GM19467 (cell line): Measurements from ENCODE around the gene NUP98.
A peak's percentile ranks its signal among the peaks of the same experiment; 100 is the strongest.
"Not testable (repeated sequence)": the region's sequence is repeated elsewhere in the genome, so short reads cannot be mapped to it uniquely, and the experiment has no call there.

ENCODE experiments used
- ATAC-seq: cut with Tn5 transposase; IDR thresholded peaks from one replicate; pipeline ENCODE4 v1.9.1; 2021; ENCODE audit warnings: mild to moderate bottlenecking, moderate library complexity; ENCODE audit not compliant: unreplicated experiment

The NUP98 gene

DNA sequence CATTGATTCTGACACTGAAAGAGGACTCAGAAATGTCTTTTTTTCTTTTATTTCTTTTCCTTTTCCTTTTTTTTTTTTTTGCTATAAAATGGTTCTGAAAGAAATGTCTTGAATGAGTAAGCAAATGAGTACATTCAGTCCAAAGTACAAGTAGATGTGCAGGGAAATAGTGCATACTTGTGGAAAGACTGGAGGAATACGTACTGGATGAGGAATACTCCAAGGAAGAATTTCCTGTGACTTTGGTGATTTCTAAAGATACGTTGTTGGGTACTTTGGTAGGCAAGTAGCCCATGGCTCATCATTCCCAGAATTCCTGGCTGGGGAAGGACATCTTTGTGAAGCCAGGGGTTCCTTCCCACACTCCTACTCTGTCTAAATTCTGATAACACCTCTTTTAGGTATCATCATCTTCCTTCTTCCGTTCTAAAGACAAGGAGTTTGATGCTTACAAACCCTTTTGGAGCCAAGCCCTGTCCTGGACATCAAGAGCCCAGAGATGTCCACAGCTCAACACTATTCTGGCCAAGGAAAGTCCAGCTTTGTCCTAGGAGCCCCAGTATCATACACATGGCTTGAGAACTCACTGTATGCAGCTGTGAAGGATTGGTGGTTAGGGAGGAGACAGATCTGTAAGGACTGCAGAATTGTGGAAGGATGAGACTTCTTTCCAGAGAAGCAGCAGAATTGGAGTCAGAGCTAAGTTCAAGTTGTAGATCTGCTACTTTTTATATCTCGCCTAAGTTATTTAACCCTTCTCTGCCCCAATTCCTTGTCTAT lies 4.8 kb upstream of the NUP98 start:
- no peak for ATAC-seq

DNA sequence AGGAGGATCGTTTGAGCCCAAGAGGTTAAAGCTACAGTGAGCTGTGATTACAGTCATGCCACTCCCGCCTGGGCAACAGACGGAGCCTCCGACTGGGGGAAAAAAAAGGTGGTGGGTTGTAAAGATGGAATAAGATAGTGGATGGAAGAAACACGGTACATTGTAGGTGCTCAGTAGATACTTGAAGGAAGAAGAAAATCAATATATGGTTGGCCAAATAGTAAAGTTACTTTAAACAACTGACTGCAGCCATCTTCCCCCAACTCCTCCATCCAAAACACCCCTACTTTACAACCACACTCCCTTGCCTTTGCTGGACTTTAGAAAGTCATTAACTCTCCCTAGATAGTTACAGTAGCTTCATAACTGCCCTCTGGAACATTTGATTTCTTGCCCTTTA lies 2.5 kb upstream of the NUP98 start:
- no peak for ATAC-seq

DNA sequence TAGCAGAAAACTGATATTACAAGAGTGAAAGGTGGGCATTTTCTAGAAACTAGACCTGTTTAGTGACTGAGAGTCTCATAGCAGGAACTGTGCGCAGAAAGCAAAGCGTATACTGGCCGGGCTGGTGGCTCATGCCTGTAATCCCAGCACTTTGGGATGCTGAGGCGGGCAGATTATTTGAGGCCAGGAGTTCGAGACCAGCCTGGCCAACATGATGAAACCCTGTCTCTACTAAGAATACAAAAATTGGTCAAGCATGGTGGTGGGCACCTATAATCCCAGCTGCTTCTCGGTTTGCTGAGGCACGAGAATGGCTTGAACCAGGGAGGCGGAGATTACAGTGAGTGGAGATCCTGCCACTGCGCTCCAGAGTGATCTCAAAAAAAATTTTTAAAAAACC lies 1.8 kb upstream of the NUP98 start:
- no peak for ATAC-seq

DNA sequence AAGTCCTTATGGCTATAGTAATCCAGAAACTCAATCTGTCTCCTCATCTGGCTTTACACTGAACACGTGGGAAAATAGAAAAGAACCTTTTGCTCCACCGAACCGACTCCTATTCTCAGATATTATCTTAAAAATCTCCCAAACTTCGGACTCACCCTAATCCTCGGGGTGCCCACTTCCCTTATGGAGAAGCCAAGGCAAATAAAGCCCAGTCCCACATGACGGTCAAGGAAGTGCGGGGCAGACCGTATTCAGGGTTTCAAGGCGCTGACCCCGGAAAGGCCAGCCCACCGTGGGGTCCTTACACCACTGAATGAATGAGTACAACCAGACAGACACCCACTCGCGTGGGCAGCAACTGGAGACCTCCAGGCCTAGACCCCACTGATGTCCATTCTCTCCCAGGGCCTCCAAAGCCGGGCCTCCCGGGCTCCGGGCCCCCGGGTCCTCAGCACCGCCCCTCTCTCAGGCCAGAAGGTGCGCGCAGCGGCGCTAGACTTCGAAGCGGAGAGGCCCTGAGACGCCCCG lies 489 bp downstream of the NUP98 start:
- ATAC-seq, result peak; percentile 29

- ATAC-seq, result no peak
Measured at GRCh38 chr11:3796346-3796745, 1.0 kb downstream of the NUP98 start.

- ATAC-seq, result no peak
Measured at GRCh38 chr11:3796002-3796311, 1.4 kb downstream of the NUP98 start.

- no peak for ATAC-seq
Measured at GRCh38 chr11:3795131-3796001, 2.0 kb downstream of the NUP98 start.

DNA sequence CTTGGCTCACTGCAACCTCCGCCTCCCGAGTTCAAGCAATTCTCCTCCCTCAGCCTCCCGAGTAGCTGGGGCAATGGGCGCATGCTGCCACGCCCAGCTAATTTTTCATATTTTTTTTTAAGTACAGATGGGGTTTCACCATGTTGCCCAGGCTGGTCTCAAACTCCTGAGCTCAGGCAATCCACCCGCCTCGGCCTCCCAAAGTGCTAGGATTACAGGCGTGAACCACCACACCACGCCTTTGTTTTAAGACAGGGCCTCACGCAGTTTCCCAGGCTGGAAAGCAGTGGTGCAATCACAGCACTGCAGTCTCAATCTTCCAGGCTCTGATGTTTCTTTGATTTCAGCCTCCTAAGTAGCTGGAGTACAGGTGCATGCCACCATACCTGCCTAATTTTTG lies 3.0 kb downstream of the NUP98 start:
- not testable (repeated sequence) for ATAC-seq

DNA sequence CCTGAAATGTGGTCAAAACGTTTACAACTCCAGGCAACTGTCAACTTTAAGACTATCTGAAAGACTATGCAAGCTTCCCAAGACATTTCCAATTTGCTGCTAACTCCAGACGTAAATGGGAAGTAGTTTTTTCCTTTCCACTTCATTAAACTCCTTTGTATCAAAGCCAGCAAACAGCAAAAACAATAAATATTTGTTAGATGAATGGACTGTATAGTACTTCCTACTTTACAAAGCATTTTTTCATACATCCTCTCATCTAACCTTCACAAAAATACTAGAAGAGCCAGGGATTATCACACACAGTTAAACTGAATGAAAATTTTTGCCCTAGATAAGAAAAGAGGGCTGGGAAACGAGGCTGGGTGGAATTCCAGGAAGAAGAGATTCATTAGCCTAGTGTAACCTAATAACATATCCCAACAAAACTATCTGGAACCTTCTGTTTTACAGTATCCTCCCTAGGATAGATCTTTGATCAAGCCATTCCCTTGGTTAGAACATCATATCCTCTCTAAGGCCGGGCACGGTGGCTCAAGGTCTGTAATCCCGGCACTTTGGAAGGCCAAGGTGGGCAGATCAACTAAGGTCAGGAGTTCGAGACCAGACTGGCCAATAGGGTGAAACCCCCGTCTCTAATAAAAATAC lies 10.4 kb downstream of the NUP98 start:
- no peak for ATAC-seq

- no peak for ATAC-seq
Measured at GRCh38 chr11:3783611-3784010, 13.7 kb downstream of the NUP98 start.

- ATAC-seq, result no peak
Measured at GRCh38 chr11:3782963-3783362, 14.4 kb downstream of the NUP98 start.

- no peak for ATAC-seq
Measured at GRCh38 chr11:3781423-3781822, 15.9 kb downstream of the NUP98 start.

GRCh38 chr11:3775736-3776406 lies 21.5 kb downstream of the NUP98 start:
- ATAC-seq, result no peak

DNA sequence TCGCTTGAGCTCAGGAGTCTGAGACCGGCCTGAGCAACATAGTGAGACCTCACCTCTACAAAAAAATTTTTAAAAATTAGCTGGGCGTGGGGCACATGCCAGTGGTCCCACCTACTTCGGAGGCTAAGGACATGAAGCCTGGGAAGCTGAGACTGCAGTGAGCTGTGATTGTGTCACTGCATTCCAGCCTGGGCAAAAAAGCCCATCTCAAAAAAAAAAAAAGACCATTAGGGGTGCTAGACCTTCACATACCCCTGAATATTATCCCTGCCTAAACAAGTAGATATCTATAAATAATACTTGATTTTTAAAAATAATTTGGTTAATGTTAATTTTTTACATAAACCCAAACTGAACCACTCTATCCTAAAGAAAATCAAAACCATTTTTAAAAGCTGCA lies 24.2 kb downstream of the NUP98 start:
- ATAC-seq, result no peak

GRCh38 chr11:3767536-3767935 lies 29.8 kb downstream of the NUP98 start:
- ATAC-seq, result no peak

DNA sequence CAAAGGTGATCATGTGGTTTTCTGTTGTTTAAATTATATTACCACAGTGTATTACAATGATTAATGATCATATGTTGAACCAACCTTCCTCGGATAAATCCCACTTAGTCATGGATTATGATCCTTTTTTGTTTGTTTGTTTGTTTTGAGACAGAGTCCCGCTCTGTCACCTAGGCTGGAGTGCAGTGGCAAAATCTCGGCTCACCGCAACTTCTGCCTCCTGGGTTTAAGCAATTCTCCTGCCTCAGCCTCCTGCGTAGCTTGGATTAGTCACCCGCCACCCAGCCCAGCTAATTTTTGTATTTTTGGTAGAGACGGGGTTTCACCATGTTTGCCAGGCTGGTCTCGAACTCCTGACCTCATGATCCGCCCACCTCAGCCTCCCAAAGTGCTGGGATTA lies 30.5 kb downstream of the NUP98 start:
- not testable (repeated sequence) for ATAC-seq

GRCh38 chr11:3764266-3764665 lies 33.1 kb downstream of the NUP98 start:
- ATAC-seq, result no peak

DNA sequence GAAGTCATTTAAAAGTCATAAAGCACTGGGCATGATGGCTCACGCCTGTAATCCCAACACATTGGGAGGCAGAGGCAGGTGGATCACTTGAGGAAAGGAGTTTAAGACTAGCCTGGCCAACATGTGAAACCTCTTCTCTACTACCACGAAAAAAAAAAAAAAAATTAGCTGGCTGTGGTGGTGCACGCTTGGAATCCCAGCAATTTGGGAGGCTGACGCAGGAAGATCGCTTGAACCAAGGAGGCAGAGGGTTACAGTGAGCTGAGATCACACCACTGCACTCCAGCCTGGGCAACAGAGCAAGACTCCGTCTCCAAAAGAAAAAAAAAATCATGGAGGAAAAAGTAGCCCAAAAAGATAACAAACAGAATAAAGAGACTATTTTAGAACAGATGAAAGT lies 42.2 kb downstream of the NUP98 start:
- no peak for ATAC-seq

GRCh38 chr11:3753110-3753509 lies 44.2 kb downstream of the NUP98 start:
- no peak for ATAC-seq

- ATAC-seq, result no peak
Measured at GRCh38 chr11:3747704-3748103, 49.6 kb downstream of the NUP98 start.

DNA sequence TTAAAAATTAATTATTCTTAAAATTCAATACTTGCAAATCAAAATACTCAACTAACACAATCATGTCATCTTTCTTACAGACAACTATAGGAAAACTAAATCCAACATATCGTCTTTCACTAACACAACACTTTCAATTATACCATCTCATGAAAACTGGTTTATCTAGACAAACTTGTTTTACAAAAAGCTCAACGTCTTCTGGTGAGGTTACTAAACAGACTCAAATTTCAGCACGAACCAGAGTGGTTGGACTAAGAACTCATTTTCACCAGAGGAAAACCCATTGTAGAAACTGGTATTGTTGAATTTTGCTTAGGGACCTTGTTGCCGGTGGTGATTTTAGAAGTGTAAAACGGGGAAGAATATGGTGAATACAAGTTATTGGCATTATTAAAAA lies 52.2 kb downstream of the NUP98 start:
- no peak for ATAC-seq
